ENCODE results near the gene NDFIP2. TPM values are rescaled to one million over a fixed set of nuclear protein-coding genes. Genes with fewer than 3 reads are reported as not detected.

Gene NDFIP2
- total and polyA plus RNA-seq, 12 donors, result 9.9 to 42.7 (median 33.2) TPM

DNA sequence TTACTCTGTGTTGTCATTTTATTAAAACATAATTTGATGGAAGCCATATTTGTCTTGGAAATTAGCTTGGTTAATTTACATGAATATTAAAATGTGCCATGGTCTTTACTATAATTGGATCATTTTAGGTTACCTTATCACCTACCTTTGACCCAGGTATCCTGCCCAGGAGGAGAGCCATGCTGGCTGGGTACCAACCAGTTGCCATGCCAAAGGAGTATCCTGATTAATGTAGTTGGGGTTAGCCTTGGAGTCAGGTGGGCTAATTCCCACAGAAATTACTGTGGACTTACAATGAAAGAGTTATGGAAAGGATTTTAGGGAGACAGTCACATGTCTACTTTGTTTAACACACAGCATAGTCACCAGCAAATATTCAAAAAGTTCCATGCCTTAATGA lies 32.0 kb downstream of the NDFIP2 start:
- peaks cover 3 to 36% (median 6%) of the 10 kb centered on the region in 9 donors for H3K4me1 ChIP-seq
- no peaks in the 10 kb centered on the region for H3K36me3 ChIP-seq
- no peak overlapping the region for H3K4me3 ChIP-seq
- DNase-seq, result no peak
- H3K27me3 ChIP-seq, result no peaks in the 10 kb centered on the region
- H3K27ac ChIP-seq, result no peak overlapping the region
- ATAC-seq, result no peak
- TF ChIP-seq, protein P1, sequence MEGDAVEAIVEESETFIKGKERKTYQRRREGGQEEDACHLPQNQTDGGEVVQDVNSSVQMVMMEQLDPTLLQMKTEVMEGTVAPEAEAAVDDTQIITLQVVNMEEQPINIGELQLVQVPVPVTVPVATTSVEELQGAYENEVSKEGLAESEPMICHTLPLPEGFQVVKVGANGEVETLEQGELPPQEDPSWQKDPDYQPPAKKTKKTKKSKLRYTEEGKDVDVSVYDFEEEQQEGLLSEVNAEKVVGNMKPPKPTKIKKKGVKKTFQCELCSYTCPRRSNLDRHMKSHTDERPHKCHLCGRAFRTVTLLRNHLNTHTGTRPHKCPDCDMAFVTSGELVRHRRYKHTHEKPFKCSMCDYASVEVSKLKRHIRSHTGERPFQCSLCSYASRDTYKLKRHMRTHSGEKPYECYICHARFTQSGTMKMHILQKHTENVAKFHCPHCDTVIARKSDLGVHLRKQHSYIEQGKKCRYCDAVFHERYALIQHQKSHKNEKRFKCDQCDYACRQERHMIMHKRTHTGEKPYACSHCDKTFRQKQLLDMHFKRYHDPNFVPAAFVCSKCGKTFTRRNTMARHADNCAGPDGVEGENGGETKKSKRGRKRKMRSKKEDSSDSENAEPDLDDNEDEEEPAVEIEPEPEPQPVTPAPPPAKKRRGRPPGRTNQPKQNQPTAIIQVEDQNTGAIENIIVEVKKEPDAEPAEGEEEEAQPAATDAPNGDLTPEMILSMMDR (IDR thresholded peaks at IDR 0.05), result no peak
- intact Hi-C loops (cut with DNase I), result no loop called here
- H3K9me3 ChIP-seq, result no peaks in the 10 kb centered on the region

DNA sequence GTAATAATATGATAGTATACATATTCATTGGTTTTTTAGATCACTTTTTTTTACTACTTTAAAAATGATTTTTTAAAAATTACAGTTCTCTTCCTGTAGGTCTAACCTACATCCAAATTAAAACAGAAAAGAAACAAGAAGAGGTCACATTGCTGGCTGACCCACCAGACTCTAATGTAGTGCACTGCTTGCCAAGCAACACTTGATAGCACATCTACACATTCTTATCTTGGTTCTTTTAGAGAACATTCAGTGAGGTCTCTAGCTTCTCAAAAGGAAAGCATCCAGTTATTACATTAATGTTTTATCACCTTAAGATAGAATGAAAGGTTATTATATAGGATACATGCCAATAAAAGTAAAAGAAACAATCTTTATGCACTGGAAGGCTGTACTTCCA lies 35.6 kb downstream of the NDFIP2 start:
- H3K36me3 ChIP-seq, result peaks cover 0 to 11% (median 0%) of the 10 kb centered on the region in 9 donors
- H3K4me1 ChIP-seq, result peaks cover 0 to 27% (median 6%) of the 10 kb centered on the region in 9 donors
- no peaks in the 10 kb centered on the region for H3K9me3 ChIP-seq
- no peak overlapping the region for H3K27ac ChIP-seq
- H3K27me3 ChIP-seq, result no peaks in the 10 kb centered on the region
- TF ChIP-seq, protein P1 (IDR thresholded peaks at IDR 0.05), result no peak
- peak in 2 of 8 donors; percentile 50 to 65 for ATAC-seq
- no peak overlapping the region for H3K4me3 ChIP-seq
- intact Hi-C loops (cut with DNase I), result no loop called here
- no peak for DNase-seq

DNA sequence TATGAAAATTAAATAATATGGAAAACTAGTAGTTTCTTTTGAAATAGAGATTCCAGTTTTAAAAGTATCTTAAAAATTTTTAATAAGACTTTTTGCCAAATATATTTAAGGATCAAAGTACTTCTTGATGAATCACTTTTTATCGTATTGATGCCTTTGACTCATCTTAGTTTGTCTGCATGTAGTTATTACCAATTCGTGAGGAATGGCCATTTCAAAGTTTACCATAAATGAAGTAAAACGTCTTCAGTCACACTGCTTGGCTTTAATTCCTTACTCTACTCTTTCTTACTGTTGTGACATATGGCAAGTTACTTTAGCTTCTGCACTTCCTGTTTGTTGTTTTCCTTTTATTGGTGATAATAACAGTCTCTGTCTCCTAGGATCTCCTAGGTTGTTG lies 38.3 kb downstream of the NDFIP2 start:
- no peak overlapping the region for H3K4me3 ChIP-seq
- no peak for ATAC-seq
- no peaks in the 10 kb centered on the region for H3K9me3 ChIP-seq
- TF ChIP-seq, protein P1 (IDR thresholded peaks at IDR 0.05), result no peak
- no peak for DNase-seq
- no peaks in the 10 kb centered on the region for H3K27me3 ChIP-seq
- H3K27ac ChIP-seq, result no peak overlapping the region
- WGBS, 2 donors, result 76 to 83% methylated on average over 3 of the region's 3 CpGs
- intact Hi-C loops (cut with DNase I), result no loop called here
- H3K36me3 ChIP-seq, result peaks cover 0 to 36% (median 0%) of the 10 kb centered on the region in 9 donors
- peaks cover 0 to 27% (median 6%) of the 10 kb centered on the region in 9 donors for H3K4me1 ChIP-seq

DNA sequence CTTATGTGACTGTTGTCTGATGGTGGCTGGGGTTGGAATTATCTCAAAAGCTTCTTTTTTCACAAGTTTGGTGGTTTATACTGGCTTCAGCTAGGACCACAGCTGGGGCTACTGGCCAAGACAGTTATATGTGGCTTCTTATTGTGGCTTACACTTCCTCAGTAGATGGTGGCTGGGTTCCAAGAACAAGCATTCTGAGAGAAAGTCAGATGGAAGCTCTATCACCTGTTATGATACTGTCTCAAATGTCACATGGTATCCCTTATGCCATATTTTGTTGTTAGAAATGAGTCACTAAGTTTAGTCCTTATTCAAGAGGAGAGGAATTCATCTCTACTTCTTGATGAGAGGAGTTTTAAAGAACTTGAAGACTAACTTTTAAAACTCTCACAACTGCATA lies 41.6 kb downstream of the NDFIP2 start:
- Histone ChIP-seq H3K36me3 (peaks cover 0 to 42% (median 0%) of the 10 kb centered on the region in 9 donors), H3K4me1 (peaks cover 0 to 28% (median 13%) of the 10 kb centered on the region in 9 donors), H3K4me3 (no peak overlapping the region), H3K27ac (peak overlapping the region in 1 of 10 donors; percentile 22), H3K27me3 (no peaks in the 10 kb centered on the region), H3K9me3 (no peaks in the 10 kb centered on the region)
- ATAC-seq (no peak), DNase-seq (no peak)
- intact Hi-C loops (cut with DNase I), result no loop called here
- TF ChIP-seq, protein P1 (IDR thresholded peaks at IDR 0.05), result no peak
